Measurements from ENCODE around the gene SEMA3F.

The SEMA3F gene

GRCh38 chr3:50230794-50231125 is 75.6 kb downstream of the SEMA3F start:
- no peak for TF ChIP-seq CTCF (IDR thresholded peaks at IDR 0.05; ENCODE audit: low read length, missing control alignments)
- H3K4me3 ChIP-seq (replicated peaks; ENCODE audit: low read depth, low read length), result no peak overlapping the region
- peak; percentile 30 for DNase-seq (ENCODE audit: low read depth)

DNA sequence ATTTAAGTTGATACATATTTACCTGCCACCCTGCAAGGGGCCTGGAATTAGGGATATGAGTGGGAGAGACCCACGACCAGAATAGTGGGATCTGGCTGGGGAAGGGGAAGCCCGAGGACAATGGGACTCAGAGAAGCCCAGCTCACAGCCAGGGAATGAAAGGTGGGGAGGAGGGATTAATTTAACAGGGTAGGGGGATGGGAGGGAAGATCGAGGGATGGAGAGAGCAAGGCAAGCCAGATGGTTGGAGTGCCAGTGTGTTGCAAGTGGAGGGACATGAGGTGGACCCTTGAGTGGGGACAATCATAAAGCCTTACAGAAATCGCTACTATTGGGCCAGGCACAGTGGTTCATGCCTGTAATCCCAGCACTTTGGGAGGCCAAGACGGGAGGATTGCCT is 76.5 kb downstream of the SEMA3F start:
- no peak for DNase-seq (ENCODE audit: low read depth)
- no peak for TF ChIP-seq CTCF (IDR thresholded peaks at IDR 0.05; ENCODE audit: low read length, missing control alignments)
- no peak overlapping the region for H3K4me3 ChIP-seq (replicated peaks; ENCODE audit: low read depth, low read length)

GRCh38 chr3:50232303-50232702 is 77.2 kb downstream of the SEMA3F start:
- H3K4me3 ChIP-seq (replicated peaks; ENCODE audit: low read depth, low read length), result no peak overlapping the region
- TF ChIP-seq CTCF (IDR thresholded peaks at IDR 0.05; ENCODE audit: low read length, missing control alignments), result no peak
- no peak for DNase-seq (ENCODE audit: low read depth)

- no peak for DNase-seq (ENCODE audit: low read depth)
- H3K4me3 ChIP-seq (replicated peaks; ENCODE audit: low read depth, low read length), result no peak overlapping the region
- no peak for TF ChIP-seq CTCF (IDR thresholded peaks at IDR 0.05; ENCODE audit: low read length, missing control alignments)
These were observed 78.1 kb downstream of the SEMA3F start for GRCh38 chr3:50233176-50233575.

DNA sequence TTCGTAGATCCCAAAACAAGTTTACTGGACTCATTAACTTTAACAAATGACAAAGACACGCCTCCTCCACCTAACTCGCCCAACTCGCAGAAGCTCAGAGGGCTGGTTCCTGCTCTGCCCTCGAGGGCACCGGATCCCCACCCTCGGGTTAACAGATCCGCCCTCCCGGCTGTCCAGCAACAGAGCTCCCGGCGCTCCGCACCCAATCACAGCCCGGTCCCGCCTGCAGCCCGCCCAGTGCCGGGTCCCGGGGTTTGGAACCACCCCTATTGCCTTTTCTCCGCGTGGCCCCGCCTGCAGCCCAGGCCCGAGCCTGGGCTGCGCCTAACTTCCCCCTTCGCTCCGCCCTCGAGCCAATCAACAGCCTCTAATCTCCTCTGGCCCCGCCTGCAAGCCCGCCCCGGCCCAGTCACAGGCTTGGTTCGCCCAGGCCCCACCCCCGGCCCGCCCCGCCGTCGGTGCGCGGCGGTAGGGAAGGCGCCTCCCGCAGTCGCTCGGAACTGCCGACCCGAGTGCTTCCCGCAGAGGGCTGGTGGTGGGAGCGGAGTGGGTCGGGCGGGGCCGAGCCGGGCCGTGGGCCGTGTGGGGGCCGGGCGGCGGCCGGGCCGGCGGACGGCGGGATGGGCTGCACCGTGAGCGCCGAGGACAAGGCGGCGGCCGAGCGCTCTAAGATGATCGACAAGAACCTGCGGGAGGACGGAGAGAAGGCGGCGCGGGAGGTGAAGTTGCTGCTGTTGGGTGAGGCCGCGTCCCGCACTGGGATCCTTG is 80.8 kb downstream of the SEMA3F start, which contains the start of gene GNAI2:
GNAI2 (plus strand) TSS at position 489 of the 768 bp plus-strand sequence; CDS start at position 621, 132 bp downstream.
- TF ChIP-seq CTCF (IDR thresholded peaks at IDR 0.05; ENCODE audit: low read length, missing control alignments), result no peak
- peak; percentile 97 for DNase-seq (ENCODE audit: low read depth)
- H3K4me3 ChIP-seq (replicated peaks; ENCODE audit: low read depth, low read length), result peak within 1 kb of the TSS; percentile 94

- no peak for DNase-seq (ENCODE audit: low read depth)
- TF ChIP-seq CTCF (IDR thresholded peaks at IDR 0.05; ENCODE audit: low read length, missing control alignments), result no peak
- H3K4me3 ChIP-seq (replicated peaks; ENCODE audit: low read depth, low read length), result peak overlapping the region; percentile 94
These were observed 81.5 kb downstream of the SEMA3F start for GRCh38 chr3:50236484-50237132.

Measured in fibroblast of pulmonary artery (primary cell).